Mucosa of stomach (tissue), 1 donor: ENCODE measurements around the gene RRAGC.

Experiments used
- H3K27me3 ChIP-seq: one replicate; pipeline ENCODE4 v1.7.0; 2013; ENCODE audit warnings: mild to moderate bottlenecking, low read length; ENCODE audit not compliant: control insufficient read depth, insufficient read depth
- H3K36me3 ChIP-seq: one replicate; pipeline ENCODE4 v1.7.0; 2013; ENCODE audit warnings: low read length; ENCODE audit not compliant: control insufficient read depth, insufficient read depth
- H3K4me1 ChIP-seq: one replicate; pipeline ENCODE4 v1.7.0; 2013; ENCODE audit warnings: mild to moderate bottlenecking, low read length; ENCODE audit not compliant: control insufficient read depth, insufficient read depth
- H3K4me3 ChIP-seq: one replicate; pipeline ENCODE4 v1.7.0; 2013; ENCODE audit warnings: low read length
- H3K9ac ChIP-seq: one replicate; pipeline ENCODE4 v1.7.0; 2013; ENCODE audit warnings: mild to moderate bottlenecking, low read length, moderate library complexity
- H3K9me3 ChIP-seq: one replicate; pipeline ENCODE4 v1.7.0; 2013; ENCODE audit warnings: mild to moderate bottlenecking, low read length, moderate library complexity; ENCODE audit not compliant: control insufficient read depth
- donor health status: Pancreatic carcinoma.

The RRAGC gene

GRCh38 chr1:38859561-38860453, at the start of gene RRAGC:
Gene RRAGC (minus strand): TSS chr1:38859772. CDS start chr1:38859646, 126 bp downstream.
- Histone ChIP-seq H3K4me1 (peaks cover 13% of the 10 kb centered on the region), H3K4me3 (peak within 1 kb of the TSS; percentile 86)

GRCh38 chr1:38908821-38909220, 49.2 kb upstream of the RRAGC start:
- Histone ChIP-seq H3K36me3 (no peaks in the 10 kb centered on the region), H3K9ac (no peak overlapping the region), H3K4me1 (no peaks in the 10 kb centered on the region), H3K9me3 (no peaks in the 10 kb centered on the region), H3K27me3 (no peaks in the 10 kb centered on the region), H3K4me3 (no peak overlapping the region)

More at GRCh38 chr1:38859561-38860453, at the start of gene RRAGC:
- Histone ChIP-seq H3K27me3 (no peaks in the 10 kb centered on the region), H3K36me3 (no peaks in the 10 kb centered on the region), H3K9ac (peak within 1 kb of the TSS; percentile 90), H3K9me3 (no peaks in the 10 kb centered on the region)

DNA sequence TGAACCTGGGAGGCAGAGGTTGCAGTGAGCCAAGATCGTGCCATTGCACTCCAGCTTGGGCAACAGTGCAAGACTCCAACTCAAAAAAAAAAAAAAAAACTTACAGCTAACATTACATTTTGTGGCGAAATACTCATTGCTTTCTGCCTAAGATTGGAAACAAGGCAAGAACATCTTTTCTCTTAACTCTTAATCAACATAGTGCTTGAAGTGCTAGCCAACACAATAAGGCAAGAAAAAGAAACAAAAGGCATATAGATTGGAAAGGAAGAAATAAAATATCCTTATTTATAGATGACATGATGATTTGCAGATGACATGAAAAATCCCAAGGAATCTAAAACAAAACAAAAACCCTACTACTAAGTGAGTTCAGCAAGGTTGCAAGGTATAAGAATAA, 46.4 kb upstream of the RRAGC start:
- no peaks in the 10 kb centered on the region for H3K4me1 ChIP-seq
- no peaks in the 10 kb centered on the region for H3K9me3 ChIP-seq
- no peak overlapping the region for H3K4me3 ChIP-seq

GRCh38 chr1:38899560-38899959, 40.0 kb upstream of the RRAGC start:
- Histone ChIP-seq H3K27me3 (no peaks in the 10 kb centered on the region), H3K4me1 (no peaks in the 10 kb centered on the region), H3K9ac (no peak overlapping the region), H3K9me3 (no peaks in the 10 kb centered on the region), H3K36me3 (no peaks in the 10 kb centered on the region), H3K4me3 (no peak overlapping the region)

More for the DNA sequence above, 46.4 kb upstream of the RRAGC start:
- Histone ChIP-seq H3K27me3 (no peaks in the 10 kb centered on the region), H3K9ac (no peak overlapping the region), H3K36me3 (no peaks in the 10 kb centered on the region)

GRCh38 chr1:38898653-38899230, 39.2 kb upstream of the RRAGC start:
- no peak overlapping the region for H3K4me3 ChIP-seq
- H3K36me3 ChIP-seq, result no peaks in the 10 kb centered on the region
- no peaks in the 10 kb centered on the region for H3K9me3 ChIP-seq
- no peaks in the 10 kb centered on the region for H3K27me3 ChIP-seq
- no peak overlapping the region for H3K9ac ChIP-seq
- H3K4me1 ChIP-seq, result no peaks in the 10 kb centered on the region

- Histone ChIP-seq H3K36me3 (no peaks in the 10 kb centered on the region), H3K4me1 (no peaks in the 10 kb centered on the region), H3K9ac (no peak overlapping the region), H3K4me3 (no peak overlapping the region), H3K27me3 (no peaks in the 10 kb centered on the region), H3K9me3 (no peaks in the 10 kb centered on the region)
These were observed 36.6 kb upstream of the RRAGC start for GRCh38 chr1:38896169-38896568.

GRCh38 chr1:38892976-38893375, 33.4 kb upstream of the RRAGC start:
- no peaks in the 10 kb centered on the region for H3K27me3 ChIP-seq
- no peaks in the 10 kb centered on the region for H3K4me1 ChIP-seq
- H3K4me3 ChIP-seq, result no peak overlapping the region
- no peak overlapping the region for H3K9ac ChIP-seq
- H3K9me3 ChIP-seq, result no peaks in the 10 kb centered on the region
- H3K36me3 ChIP-seq, result no peaks in the 10 kb centered on the region

DNA sequence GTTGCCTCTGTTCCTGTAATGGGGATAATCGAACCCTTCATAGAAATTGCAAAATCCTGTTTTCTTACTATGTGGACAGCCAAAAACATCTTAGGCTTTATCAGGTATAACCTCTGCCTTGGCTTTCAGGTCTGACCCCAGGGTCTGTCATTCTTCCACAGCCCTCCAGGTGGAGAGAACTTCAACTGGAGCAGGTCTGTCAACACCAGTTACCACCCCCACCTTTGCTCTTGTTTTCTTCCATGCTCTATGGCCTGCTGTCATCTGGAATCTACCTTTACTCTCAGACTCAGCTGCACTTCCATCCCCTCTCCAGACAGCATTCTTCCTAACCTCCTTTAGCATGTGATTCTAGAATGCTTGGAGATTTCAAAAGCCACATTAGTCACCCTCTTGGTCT, 32.2 kb upstream of the RRAGC start:
- H3K9ac ChIP-seq, result no peak overlapping the region
- H3K9me3 ChIP-seq, result no peaks in the 10 kb centered on the region
- no peaks in the 10 kb centered on the region for H3K4me1 ChIP-seq
- H3K27me3 ChIP-seq, result no peaks in the 10 kb centered on the region
- H3K36me3 ChIP-seq, result no peaks in the 10 kb centered on the region
- no peak overlapping the region for H3K4me3 ChIP-seq

- Histone ChIP-seq H3K9ac (no peak overlapping the region), H3K36me3 (no peaks in the 10 kb centered on the region), H3K27me3 (no peaks in the 10 kb centered on the region)
These were observed 30.0 kb upstream of the RRAGC start for GRCh38 chr1:38889589-38889988.

DNA sequence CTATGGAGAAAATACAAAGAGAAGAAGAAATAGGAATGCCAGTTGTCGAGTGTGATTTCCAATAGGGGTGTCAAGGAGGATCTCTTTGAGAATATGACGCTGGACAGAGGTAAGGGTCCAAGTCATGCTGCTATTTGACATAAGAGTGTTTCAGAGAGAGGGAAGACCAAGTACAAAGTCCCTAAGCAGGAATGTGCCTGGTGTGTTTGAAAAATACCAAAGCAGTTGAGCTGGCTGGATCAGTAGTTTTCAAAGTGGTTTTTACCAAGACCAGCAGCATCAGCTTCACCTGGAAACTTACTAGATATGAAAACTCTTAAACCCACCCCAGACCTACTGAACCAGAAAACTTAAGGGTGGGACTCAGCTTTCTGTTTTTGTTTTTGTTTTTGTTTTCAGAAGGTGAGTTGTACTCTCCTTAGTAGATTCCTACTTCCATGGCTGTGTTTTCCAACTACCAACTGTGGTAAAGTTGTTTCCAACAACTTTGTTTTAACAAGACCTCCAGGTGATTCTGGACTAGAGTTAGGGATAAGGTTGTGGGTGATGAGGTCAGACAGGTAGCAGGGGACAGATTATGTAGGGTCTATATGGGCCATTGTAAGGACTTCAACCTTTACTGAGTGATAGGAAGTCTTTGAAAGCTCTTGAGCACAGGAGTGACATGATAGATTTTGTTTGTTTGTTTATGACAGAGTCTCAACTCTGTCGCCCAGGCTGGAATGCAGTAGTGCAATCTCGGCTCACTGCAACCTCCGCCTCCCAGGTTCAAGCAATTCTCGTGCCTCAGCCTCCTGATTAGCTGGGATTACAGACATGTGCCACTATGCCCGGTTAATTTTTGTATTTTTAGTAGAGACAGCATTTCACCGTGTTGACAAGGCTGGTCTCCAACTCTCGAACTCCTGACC, 29.1 kb upstream of the RRAGC start:
- H3K27me3 ChIP-seq, result no peaks in the 10 kb centered on the region
- no peak overlapping the region for H3K9ac ChIP-seq
- no peak overlapping the region for H3K4me3 ChIP-seq
- no peaks in the 10 kb centered on the region for H3K36me3 ChIP-seq
- H3K4me1 ChIP-seq, result no peaks in the 10 kb centered on the region
- H3K9me3 ChIP-seq, result no peaks in the 10 kb centered on the region

More at GRCh38 chr1:38889589-38889988, 30.0 kb upstream of the RRAGC start:
- Histone ChIP-seq H3K4me3 (no peak overlapping the region), H3K4me1 (no peaks in the 10 kb centered on the region), H3K9me3 (no peaks in the 10 kb centered on the region)

DNA sequence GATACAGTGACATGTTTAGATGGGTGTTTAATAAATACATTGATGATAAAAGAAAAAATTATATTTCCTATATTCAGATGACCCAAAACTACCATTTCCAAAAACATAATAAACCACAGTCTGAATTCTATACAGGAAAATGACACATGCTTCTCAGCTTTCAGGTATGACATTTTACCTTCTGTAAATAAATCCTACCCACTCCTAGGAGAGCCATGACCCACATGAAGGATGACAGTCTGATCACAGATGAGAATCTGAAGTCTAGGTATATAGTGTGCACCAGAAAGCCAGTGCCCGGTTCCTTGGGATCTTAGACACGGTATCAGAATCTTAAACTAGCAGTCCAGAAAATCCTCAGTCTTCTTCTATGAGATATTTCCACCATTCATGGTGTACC, 25.5 kb upstream of the RRAGC start:
- Histone ChIP-seq H3K27me3 (no peaks in the 10 kb centered on the region), H3K4me1 (no peaks in the 10 kb centered on the region), H3K4me3 (no peak overlapping the region), H3K9ac (no peak overlapping the region), H3K9me3 (no peaks in the 10 kb centered on the region), H3K36me3 (no peaks in the 10 kb centered on the region)

GRCh38 chr1:38881487-38881886, 21.9 kb upstream of the RRAGC start, which contains the start of gene GJA9:
Gene GJA9 (minus strand): TSS chr1:38881587. CDS start chr1:38876098, 5,489 bp downstream.
- H3K36me3 ChIP-seq, result no peaks in the 10 kb centered on the region
- H3K4me1 ChIP-seq, result no peaks in the 10 kb centered on the region
- no peaks in the 10 kb centered on the region for H3K27me3 ChIP-seq
- no peak within 1 kb of the TSS for H3K9ac ChIP-seq
- no peak within 1 kb of the TSS for H3K4me3 ChIP-seq
- H3K9me3 ChIP-seq, result no peaks in the 10 kb centered on the region
